ENCODE measurements around the gene TOLLIP.
A peak's percentile ranks its signal among the peaks of the same experiment; 100 is the strongest.

DNA sequence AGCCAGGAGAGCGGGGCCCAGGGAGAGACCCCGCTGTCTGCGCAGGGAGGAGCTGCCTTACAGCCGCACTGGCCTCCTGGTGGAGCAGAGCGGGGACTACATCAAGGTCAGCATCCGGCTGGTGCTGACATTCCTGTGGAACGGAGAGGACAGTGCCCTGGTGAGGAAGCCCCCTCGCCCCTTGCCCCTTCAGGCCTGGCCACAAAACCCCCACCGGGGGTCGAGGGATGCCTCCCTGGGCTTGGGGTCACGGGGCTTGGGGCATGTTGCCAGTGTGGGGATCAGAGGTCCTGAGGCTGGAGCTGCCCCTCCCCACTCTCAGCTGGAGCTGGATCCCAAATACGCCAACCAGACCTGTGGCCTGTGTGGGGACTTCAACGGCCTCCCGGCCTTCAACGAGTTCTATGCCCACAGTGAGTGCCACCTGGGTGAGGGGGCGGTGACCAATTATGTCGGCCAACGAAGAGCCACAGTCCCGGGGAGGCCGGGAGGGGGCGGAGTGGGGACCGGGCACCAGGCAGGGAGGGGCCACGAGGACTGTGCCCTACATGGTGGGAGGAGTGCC lies 82.4 kb downstream of the TOLLIP start:
- TF ChIP-seq MYC (IDR thresholded peaks at IDR 0.05; ENCODE audit: low read depth, low read length) (no peak), POLR2A (IDR thresholded peaks at IDR 0.05; ENCODE audit: extremely low read depth, insufficient read length) (no peak), MAX (IDR thresholded peaks at IDR 0.05; ENCODE audit: low read depth, low read length) (no peak)
- TF ChIP-seq, protein P1, sequence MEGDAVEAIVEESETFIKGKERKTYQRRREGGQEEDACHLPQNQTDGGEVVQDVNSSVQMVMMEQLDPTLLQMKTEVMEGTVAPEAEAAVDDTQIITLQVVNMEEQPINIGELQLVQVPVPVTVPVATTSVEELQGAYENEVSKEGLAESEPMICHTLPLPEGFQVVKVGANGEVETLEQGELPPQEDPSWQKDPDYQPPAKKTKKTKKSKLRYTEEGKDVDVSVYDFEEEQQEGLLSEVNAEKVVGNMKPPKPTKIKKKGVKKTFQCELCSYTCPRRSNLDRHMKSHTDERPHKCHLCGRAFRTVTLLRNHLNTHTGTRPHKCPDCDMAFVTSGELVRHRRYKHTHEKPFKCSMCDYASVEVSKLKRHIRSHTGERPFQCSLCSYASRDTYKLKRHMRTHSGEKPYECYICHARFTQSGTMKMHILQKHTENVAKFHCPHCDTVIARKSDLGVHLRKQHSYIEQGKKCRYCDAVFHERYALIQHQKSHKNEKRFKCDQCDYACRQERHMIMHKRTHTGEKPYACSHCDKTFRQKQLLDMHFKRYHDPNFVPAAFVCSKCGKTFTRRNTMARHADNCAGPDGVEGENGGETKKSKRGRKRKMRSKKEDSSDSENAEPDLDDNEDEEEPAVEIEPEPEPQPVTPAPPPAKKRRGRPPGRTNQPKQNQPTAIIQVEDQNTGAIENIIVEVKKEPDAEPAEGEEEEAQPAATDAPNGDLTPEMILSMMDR (IDR thresholded peaks at IDR 0.05; ENCODE audit: low read depth, low read length) = peak; percentile 10
